ENCODE data around the gene ATE1. TPM values are rescaled to one million over a fixed set of nuclear protein-coding genes. Genes with fewer than 3 reads are reported as not detected.

Gene ATE1
- total and polyA plus RNA-seq, 2 donors: 17.7 to 62.7 TPM

GRCh38 chr10:121735263-121735662 lies 192.6 kb downstream of the ATE1 start:
- WGBS: 82% methylated on average over 13 of the region's 13 CpGs
- no peak for DNase-seq (ENCODE audit: extremely low spot score)
- no peak overlapping the region for H3K27ac ChIP-seq (ENCODE audit: low read depth)
- no peak overlapping the region for H3K4me3 ChIP-seq (ENCODE audit: low read depth, low read length)
- H3K36me3 ChIP-seq (ENCODE audit: insufficient read depth): no peaks in the 10 kb centered on the region
- H3K4me1 ChIP-seq (ENCODE audit: insufficient read depth): no peaks in the 10 kb centered on the region

GRCh38 chr10:121734589-121735045 lies 193.2 kb downstream of the ATE1 start:
- Histone ChIP-seq H3K4me1 (ENCODE audit: insufficient read depth) (no peaks in the 10 kb centered on the region), H3K4me3 (ENCODE audit: low read depth, low read length) (no peak overlapping the region), H3K27ac (ENCODE audit: low read depth) (no peak overlapping the region), H3K36me3 (ENCODE audit: insufficient read depth) (no peaks in the 10 kb centered on the region)
- no peak for DNase-seq (ENCODE audit: extremely low spot score)
- 52% methylated on average over 11 of the region's 11 CpGs for WGBS

- Histone ChIP-seq H3K4me3 (ENCODE audit: low read depth, low read length) (no peak overlapping the region), H3K4me1 (ENCODE audit: insufficient read depth) (no peaks in the 10 kb centered on the region), H3K27ac (ENCODE audit: low read depth) (no peak overlapping the region), H3K36me3 (ENCODE audit: insufficient read depth) (no peaks in the 10 kb centered on the region)
- WGBS: 88% methylated on average over 16 of the region's 16 CpGs
- DNase-seq (ENCODE audit: extremely low spot score): no peak
Measured at GRCh38 chr10:121732656-121733445, 195.0 kb downstream of the ATE1 start.

- Histone ChIP-seq H3K36me3 (ENCODE audit: insufficient read depth) (no peaks in the 10 kb centered on the region), H3K4me1 (ENCODE audit: insufficient read depth) (no peaks in the 10 kb centered on the region), H3K27ac (ENCODE audit: low read depth) (no peak overlapping the region), H3K4me3 (ENCODE audit: low read depth, low read length) (no peak overlapping the region)
- no peak for DNase-seq (ENCODE audit: extremely low spot score)
- 85% methylated on average over 3 of the region's 3 CpGs for WGBS
Measured at GRCh38 chr10:121732172-121732571, 195.7 kb downstream of the ATE1 start.

DNA sequence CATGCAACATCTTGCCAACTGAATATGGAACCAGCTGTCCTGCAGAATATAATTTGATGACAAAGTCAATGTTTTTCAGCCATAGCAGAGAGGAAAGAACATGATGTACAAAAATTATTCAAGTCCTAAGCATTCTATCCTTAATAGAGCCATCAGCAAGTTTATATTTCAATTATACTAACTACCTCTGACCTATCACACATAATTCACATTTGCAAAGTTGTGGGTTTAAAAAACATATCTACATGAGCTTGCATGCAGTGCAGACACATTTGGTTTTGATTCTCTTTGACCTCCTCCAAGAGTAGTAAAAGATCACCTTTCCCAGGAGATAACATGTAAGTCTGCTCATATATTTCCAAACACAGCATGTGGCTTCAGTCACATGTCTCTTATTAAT lies 203.5 kb downstream of the ATE1 start:
- no peak for DNase-seq (ENCODE audit: extremely low spot score)
- Histone ChIP-seq H3K4me1 (ENCODE audit: insufficient read depth) (no peaks in the 10 kb centered on the region), H3K4me3 (ENCODE audit: low read depth, low read length) (no peak overlapping the region), H3K36me3 (ENCODE audit: insufficient read depth) (no peaks in the 10 kb centered on the region), H3K27ac (ENCODE audit: low read depth) (no peak overlapping the region)

DNA sequence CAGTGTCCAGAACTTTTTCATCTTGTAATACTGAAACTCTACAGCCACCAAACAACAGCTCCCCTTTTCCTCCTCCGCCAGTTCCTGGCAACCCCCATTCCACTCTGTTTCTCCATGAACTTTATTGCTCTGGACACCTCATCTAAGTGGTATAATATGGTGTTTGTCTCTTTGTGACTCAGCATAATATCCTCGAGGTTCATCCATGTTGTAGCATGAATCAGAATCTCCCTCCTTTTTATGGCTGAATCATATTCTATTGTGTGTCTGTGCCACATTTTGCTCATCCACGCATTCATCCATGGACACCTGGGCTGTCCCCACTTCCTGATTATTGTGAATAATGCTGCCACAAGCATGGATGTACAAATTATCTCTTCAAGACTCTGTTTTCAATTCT lies 205.2 kb downstream of the ATE1 start:
- WGBS: 89% methylated on average over 3 of the region's 3 CpGs
- Histone ChIP-seq H3K27ac (ENCODE audit: low read depth) (no peak overlapping the region), H3K36me3 (ENCODE audit: insufficient read depth) (no peaks in the 10 kb centered on the region), H3K4me1 (ENCODE audit: insufficient read depth) (no peaks in the 10 kb centered on the region), H3K4me3 (ENCODE audit: low read depth, low read length) (no peak overlapping the region)
- no peak for DNase-seq (ENCODE audit: extremely low spot score)

- Histone ChIP-seq H3K36me3 (ENCODE audit: insufficient read depth) (no peaks in the 10 kb centered on the region), H3K27ac (ENCODE audit: low read depth) (no peak overlapping the region), H3K4me1 (ENCODE audit: insufficient read depth) (no peaks in the 10 kb centered on the region), H3K4me3 (ENCODE audit: low read depth, low read length) (no peak overlapping the region)
- 74% methylated on average over 4 of the region's 4 CpGs for WGBS
- no peak for DNase-seq (ENCODE audit: extremely low spot score)
Measured at GRCh38 chr10:121721257-121721656, 206.6 kb downstream of the ATE1 start.

DNA sequence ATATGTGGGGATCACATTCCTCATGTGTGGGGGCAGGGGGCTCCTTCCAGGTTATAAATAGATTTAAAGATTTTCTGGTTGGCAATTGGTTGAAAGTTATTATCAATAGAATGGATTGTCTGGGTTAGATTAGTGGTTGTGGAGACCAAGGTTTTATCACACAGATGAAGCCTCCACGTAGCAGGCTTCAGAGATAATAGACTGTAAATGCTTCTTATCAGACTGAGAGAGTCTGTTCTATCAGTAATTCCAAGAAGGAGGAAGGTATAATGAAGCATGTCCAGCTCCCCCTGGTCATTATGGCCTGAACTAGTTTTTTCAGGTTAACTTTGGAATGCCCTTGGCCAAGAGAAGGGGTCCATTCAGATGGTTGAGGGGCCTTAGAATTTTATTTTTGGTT lies 211.9 kb downstream of the ATE1 start:
- Histone ChIP-seq H3K27ac (ENCODE audit: low read depth) (no peak overlapping the region), H3K4me1 (ENCODE audit: insufficient read depth) (no peaks in the 10 kb centered on the region), H3K4me3 (ENCODE audit: low read depth, low read length) (no peak overlapping the region), H3K36me3 (ENCODE audit: insufficient read depth) (no peaks in the 10 kb centered on the region)
- no peak for DNase-seq (ENCODE audit: extremely low spot score)
- WGBS: 69% methylated on average over 1 of the region's 1 CpG

GRCh38 chr10:121715076-121715475 lies 212.8 kb downstream of the ATE1 start:
- H3K27ac ChIP-seq (ENCODE audit: low read depth): no peak overlapping the region
- H3K4me1 ChIP-seq (ENCODE audit: insufficient read depth): no peaks in the 10 kb centered on the region
- H3K36me3 ChIP-seq (ENCODE audit: insufficient read depth): no peaks in the 10 kb centered on the region
- no peak overlapping the region for H3K4me3 ChIP-seq (ENCODE audit: low read depth, low read length)
- no peak for DNase-seq (ENCODE audit: extremely low spot score)
- WGBS: 74% methylated on average over 3 of the region's 3 CpGs

DNA sequence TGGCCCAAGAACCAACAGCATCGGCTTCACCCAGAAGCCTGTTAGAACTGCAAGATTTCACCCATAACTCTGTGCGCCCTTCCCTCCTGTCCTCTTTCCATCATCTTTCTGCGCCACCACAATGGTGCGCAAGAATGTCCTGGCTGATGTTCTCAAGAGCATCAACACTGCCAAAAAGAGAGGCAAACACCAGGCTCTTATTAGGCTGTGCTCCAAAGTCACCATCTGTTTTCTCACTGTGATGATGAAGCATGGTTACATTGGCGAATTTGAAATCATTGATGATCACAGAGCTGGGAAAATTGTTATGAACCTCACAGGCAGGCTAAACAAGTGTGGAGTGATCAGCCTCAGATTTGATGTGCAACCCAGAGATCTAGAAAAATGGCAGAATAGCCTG lies 214.3 kb downstream of the ATE1 start:
- DNase-seq (ENCODE audit: extremely low spot score): no peak
- Histone ChIP-seq H3K36me3 (ENCODE audit: insufficient read depth) (no peaks in the 10 kb centered on the region), H3K4me3 (ENCODE audit: low read depth, low read length) (no peak overlapping the region), H3K27ac (ENCODE audit: low read depth) (no peak overlapping the region), H3K4me1 (ENCODE audit: insufficient read depth) (no peaks in the 10 kb centered on the region)
- WGBS: 94% methylated on average over 5 of the region's 5 CpGs

- no peak for DNase-seq (ENCODE audit: extremely low spot score)
- no peak overlapping the region for H3K4me3 ChIP-seq (ENCODE audit: low read depth, low read length)
- no peak overlapping the region for H3K27ac ChIP-seq (ENCODE audit: low read depth)
- 87% methylated on average over 7 of the region's 7 CpGs for WGBS
- H3K4me1 ChIP-seq (ENCODE audit: insufficient read depth): no peaks in the 10 kb centered on the region
- no peaks in the 10 kb centered on the region for H3K36me3 ChIP-seq (ENCODE audit: insufficient read depth)
Measured at GRCh38 chr10:121710971-121711370, 216.9 kb downstream of the ATE1 start.

DNA sequence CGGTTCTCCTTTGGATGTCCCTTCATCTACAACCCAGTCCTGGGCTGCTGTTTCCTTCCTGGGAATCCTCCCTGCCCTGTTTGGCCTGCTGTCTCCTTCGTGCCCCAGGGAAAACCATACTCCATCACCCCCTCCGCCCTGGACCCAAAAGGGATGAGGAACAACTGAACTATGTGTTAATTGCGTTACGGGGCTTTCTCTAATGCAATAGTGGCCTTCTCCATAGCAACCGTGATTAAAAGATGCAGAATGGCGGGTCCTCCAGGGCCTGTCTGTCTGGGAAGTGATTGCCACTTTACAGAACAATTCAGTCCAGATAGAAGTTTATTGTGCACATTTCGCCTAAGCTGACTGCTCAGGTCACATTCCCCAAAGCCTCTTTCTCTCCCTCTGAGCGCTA lies 217.6 kb downstream of the ATE1 start:
- Histone ChIP-seq H3K4me1 (ENCODE audit: insufficient read depth) (no peaks in the 10 kb centered on the region), H3K4me3 (ENCODE audit: low read depth, low read length) (no peak overlapping the region), H3K27ac (ENCODE audit: low read depth) (no peak overlapping the region), H3K36me3 (ENCODE audit: insufficient read depth) (no peaks in the 10 kb centered on the region)
- no peak for DNase-seq (ENCODE audit: extremely low spot score)
- 74% methylated on average over 9 of the region's 9 CpGs for WGBS

GRCh38 chr10:121709675-121710073 lies 218.2 kb downstream of the ATE1 start:
- DNase-seq (ENCODE audit: extremely low spot score): no peak
- Histone ChIP-seq H3K36me3 (ENCODE audit: insufficient read depth) (no peaks in the 10 kb centered on the region), H3K27ac (ENCODE audit: low read depth) (no peak overlapping the region), H3K4me1 (ENCODE audit: insufficient read depth) (no peaks in the 10 kb centered on the region), H3K4me3 (ENCODE audit: low read depth, low read length) (no peak overlapping the region)
- 57% methylated on average over 9 of the region's 9 CpGs for WGBS

DNA sequence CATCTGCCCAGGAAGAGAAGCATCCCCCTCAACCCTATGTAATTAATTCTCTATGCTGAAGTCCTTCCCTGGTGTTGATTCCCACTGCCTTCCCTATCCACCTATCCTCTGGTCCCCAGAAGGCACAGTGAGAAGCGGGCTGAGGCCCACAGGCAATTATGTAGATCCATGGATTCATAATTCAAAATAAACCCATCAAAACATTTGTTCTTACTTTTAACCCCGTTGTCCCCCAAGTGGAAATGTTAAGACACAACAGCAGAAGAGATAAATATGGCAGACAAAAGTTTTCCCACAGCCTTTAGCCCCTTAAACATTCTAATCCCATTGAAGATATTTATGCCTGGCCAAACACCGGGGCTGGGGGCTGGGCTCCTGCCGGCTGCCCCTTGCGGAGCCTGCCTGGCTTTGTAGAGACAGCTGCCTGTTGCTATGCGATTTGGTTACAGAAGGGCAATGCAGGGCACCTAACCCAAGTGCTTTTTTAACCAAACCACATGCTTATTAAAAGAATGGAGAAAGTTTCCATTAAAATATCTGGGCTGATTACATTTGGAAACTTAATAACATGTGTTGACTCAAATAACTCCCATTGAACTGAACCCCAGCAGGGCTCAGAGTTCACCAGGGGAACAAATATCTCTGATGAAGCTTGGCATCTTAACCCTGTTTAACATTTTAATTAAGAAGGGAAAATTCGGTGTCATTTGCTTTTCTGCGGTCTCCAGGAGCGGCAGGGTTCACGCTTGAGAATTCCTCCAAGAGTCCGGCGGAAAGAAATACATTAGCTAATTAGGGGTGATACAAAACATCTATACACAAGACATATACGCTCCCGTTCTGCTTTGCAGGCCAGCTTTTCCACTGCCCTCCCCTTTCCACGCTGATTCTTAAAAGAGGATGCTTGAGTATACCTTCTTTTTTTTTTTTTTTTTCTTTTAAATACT lies 218.8 kb downstream of the ATE1 start:
- Histone ChIP-seq H3K4me1 (ENCODE audit: insufficient read depth) (no peaks in the 10 kb centered on the region), H3K4me3 (ENCODE audit: low read depth, low read length) (no peak overlapping the region), H3K27ac (ENCODE audit: low read depth) (no peak overlapping the region), H3K36me3 (ENCODE audit: insufficient read depth) (no peaks in the 10 kb centered on the region)
- 69% methylated on average over 15 of the region's 15 CpGs for WGBS
- DNase-seq (ENCODE audit: extremely low spot score): no peak

Measured in urinary bladder (tissue), 4 donors.